GM21786 (cell line): Measurements from ENCODE around the gene PPP1R11.

Experiments
- ATAC-seq: cut with Tn5 transposase; IDR thresholded peaks from one replicate; pipeline ENCODE4 v1.9.1; 2021; ENCODE audit not compliant: unreplicated experiment

Gene PPP1R11

DNA sequence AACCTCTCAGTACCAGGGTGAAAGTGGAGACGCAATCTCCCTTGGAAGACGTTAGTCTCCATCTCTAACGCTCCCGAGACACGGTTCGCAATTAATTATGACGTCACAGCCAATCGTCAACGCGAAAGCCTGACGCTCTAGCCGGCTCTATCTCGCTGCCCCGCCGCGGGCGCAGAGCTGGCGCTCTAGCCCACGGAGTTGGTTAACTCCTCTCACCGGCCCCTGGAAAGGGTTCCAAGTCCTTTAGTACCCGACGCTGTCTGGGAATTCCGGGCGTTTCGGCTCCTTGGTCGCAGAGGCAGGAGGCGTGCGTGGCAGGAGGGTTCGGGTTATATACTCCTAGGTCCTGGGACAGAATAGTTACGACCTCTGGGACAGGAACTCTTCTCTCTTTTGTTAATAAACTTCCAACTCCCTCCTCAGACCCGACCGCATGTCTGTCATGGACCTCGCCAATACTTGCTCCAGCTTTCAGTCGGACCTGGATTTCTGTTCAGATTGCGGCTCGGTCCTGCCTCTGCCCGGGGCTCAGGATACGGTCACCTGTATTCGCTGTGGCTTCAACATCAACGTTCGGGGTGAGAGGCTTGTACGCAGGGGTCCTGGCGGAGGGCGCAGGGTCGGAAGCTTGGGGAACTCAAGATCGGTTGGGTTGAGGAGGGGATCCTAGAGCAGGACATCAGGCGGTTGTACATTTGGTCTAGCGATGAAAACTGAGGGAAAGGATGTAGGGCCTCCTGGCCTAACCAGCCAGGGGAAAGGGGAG, 5.7 kb upstream of the PPP1R11 start, which contains the start of gene POLR1H:
Gene POLR1H, plus strand, starts transcription at position 174 of the 766 bp plus-strand sequence. Its CDS starts 260 bp downstream, at position 434.
- peak; percentile 89 for ATAC-seq

DNA sequence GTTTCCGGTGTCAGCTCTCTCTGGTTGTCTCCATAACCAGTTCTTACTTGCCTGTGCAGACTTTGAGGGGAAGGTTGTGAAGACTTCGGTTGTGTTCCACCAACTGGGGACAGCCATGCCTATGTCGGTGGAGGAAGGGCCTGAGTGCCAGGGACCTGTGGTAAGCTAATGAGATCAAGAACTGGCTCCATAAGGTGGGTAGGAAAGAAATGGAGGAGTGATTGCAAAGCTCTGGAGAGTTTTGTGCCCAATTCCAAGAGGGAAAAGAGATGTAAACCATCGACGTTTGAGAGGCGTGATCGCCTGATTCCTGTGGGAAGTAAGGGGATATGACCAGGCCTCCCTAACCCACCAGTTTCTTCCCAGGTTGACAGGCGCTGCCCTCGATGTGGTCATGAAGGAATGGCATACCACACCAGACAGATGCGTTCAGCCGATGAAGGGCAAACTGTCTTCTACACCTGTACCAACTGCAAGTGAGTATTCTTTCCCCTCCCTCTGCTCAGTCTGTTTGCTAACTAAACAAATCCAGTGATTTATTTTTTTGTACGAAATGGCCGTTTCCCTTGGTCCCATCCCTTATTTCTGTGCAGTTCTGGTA, 5.0 kb upstream of the PPP1R11 start:
- no peak for ATAC-seq

DNA sequence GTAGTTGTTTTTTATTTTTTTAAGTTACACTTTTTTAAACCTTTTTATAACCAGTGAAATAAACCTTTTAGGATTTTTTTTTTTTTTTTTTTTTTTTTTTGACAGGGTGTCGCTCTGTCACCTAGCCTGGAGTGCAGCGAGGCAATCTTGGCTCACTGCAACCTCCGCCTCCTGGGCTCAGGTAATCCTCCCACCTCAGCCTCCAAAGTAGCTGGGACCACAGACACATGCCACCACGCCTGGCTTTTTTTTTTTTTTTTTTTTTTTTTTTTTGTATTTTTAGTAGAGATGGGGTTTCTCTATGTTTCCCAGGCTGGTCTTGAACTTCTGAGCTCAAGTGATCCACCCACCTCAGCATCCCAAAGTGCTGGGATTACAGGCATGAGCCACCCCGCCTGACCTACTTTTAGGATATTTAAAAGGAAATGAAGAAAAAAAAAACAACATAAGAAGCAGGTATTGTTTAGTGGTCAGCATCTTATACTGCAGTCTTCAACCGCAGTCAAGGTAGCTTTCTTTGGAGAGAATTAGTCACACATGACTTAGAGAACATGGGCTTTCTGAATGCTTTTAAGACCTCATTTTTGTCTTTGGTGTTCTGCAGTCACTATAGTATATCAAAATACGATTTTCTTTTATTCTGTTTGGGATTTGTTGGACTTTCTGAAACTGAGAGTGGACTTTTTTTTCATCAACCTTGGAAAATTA, 4.4 kb upstream of the PPP1R11 start:
- ATAC-seq: no peak

DNA sequence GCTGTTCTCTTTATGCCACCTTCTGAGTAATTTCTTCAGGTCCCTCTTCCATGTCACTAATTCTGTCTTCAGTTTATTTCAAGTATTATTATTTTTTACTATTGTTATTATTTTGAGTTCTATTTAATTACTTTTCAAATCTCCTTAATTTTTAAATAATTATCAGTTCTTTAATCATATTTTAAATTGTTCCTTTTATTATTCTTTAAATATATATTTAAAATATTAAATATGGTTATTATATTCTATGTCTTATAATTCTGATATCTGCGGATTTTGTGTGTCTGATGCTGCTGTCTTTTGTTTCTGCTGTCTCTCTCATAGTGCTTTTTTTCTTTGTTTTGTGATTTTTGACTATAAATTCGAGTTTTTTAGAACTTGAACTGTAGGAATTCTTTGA, 3.7 kb upstream of the PPP1R11 start:
- ATAC-seq: no peak

DNA sequence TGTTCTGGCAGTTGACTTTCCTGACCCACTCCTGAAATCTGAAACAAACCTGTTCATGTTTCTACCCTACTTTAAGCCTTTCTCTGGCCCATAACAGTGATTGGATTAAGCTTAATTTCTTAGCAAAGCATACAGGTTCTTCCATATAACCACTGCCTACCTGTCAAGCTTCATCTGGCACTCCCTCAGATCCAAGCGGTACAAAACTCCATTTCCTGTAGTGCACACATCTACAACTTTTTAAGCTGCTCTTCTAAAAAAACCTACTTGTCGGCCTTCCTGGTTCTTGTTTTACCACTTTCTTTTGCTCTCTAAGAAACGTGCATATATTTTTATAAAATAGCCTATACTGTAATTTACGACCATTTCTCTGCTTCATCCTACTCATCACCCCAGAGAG, 916 bp upstream of the PPP1R11 start:
- ATAC-seq: no peak

DNA sequence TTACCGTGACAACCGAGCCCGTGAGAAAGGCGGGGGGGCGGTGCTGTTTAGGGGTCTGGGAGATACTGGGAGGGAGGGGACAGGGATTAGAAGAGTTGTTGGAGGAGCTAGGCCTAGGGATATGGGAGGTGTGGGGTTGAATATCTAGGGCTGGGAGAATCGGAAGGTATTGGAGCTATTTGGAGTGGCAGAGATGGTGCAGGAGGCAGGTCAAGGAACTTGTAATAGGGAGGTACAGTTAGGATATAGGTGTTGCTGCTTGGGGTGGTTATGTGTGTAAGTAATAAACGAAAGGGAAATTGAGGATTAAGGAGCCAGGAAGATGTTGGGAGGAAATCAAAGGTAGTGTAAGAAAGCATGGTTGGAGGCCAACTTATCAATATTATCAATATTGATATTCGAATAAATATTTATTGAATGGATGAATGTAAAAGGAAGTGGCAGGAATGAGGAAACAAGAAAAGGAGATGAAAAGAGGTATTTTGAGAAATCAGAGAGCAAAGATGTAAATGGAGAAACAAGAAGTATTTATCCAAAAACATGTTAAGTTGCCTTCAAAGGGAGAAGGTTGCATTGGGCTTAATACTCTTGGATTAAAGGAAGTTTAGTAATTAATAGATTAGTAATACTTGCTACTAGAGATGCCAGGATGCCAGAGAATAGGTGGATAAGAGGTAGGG, 602 bp downstream of the PPP1R11 start:
- ATAC-seq: no peak

DNA sequence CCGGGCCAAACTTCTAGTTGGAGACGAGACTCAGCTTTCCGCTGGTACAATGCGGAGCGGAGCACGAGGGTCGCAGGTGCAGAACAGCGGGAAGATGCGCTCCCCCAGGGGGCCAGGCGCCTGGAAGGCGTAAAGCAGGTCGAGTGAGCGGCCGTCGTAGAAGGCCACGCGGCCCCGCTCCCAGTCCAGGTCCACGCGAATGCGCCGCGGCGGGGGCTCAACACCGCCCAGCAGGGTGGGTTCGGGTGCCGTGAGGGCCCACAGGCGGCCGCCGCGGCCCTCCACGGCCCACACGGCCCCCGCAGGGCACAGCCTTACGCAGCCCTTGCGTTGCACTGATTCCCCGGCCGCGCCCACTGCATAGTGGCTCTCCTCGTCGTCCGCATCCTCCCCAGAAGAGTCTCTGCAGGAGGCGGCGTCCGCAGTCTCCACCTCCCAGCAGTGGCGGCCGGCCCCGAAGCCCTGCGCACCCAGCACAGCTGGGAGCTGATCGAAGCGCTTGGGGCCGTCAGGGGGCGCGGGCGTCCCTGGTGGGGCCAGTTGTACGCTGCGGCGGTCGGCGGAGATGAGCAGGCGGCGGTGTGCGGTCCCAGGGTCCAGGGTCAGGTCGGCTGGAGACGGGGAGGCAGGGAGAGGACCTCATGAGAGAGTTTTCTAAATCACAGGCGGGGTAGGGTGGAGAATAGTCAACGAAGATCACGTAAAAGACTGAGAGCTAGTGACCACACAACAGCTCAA, 4.3 kb downstream of the PPP1R11 start:
- no peak for ATAC-seq

DNA sequence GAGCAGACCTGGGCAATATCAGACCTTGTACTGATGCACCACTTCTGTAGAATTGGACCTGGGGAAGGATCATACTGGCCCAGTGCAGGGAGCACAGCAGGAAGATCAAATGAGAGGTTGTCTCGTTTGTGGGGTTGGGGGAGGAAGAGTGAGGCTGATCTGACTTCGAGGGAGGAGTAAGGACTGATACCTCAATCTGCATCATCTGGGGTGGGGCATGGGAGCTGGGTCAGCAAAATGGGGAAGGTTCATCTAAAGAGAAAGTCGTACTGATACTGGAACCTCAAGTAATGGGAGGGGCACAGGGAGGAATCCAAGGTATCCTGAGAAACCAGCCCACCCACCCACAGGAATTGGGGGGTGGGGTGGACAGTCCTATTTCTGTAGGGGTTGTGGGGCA, 4.9 kb downstream of the PPP1R11 start:
- no peak for ATAC-seq

DNA sequence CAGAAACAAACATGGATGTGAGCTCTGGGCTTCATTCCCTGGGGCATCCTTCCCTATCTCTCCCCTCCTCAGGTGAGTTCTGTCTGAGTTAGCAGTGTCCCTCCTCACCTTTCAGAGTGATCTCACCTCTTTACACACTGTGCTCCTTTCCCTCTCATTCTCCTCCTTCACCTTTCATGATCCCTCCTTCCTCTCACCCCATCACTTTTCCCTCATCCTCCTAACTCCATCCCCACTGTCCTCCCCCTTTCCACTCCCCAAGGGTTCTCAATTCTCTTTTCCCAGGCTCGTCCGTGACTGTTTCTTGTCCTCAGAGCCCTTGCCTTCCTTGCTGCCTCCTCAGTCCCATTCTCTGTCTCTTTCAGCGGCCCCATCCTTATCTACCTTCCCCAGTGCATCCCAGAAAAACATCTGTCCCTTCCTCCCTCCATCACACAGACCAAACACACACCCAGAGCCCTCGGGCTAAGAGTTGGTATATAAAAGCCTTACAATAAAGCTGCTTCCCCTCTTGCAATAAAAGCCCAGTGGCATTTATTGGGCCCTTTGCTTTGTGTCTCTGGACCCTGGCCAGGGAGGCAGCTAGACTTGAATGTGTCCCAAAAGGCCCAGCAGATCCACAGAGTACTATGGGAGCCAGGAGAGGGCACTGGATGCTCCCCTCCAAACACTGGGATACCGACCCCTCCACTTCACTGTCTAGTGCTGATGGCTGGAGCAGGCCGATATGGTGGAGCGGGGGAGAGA, 6.7 kb downstream of the PPP1R11 start:
- ATAC-seq: no peak

DNA sequence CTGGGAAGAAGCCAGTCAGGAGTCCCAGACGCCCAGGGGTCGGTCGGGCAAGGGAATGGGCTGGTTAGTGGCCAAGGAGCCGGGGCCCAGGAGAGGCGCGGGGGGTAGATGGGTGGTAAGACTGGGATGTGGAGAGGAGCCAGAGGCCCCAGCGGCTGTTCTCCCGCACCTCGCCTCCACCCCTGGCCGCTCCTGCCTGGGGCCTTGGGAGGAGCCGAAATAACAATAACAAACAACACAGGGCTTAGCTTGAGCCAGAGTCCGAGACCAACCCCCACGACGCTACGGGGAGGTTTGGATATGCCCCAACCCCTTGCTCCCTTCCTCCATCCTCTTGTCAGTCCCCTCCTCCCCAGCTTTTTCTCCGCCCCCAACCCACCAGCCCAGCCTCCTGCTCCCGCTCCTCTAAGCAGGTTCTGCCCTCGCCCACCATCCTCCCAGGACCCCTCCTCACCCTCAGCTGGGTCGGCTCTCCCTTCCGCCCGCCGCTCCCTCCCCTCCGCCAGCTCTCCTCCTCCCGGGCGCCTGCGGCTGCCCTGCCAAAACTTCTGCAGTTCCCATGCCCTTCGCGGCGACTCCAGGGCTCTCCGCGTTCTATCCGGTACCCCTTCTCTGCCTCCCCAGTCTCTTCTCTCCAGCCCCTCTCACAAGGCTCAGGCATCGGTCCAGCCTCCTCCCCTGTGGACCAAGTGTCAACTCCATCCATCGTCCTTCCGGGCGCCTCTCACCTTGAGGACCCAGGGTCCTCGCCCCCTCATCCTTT, 7.5 kb downstream of the PPP1R11 start:
- no peak for ATAC-seq

DNA sequence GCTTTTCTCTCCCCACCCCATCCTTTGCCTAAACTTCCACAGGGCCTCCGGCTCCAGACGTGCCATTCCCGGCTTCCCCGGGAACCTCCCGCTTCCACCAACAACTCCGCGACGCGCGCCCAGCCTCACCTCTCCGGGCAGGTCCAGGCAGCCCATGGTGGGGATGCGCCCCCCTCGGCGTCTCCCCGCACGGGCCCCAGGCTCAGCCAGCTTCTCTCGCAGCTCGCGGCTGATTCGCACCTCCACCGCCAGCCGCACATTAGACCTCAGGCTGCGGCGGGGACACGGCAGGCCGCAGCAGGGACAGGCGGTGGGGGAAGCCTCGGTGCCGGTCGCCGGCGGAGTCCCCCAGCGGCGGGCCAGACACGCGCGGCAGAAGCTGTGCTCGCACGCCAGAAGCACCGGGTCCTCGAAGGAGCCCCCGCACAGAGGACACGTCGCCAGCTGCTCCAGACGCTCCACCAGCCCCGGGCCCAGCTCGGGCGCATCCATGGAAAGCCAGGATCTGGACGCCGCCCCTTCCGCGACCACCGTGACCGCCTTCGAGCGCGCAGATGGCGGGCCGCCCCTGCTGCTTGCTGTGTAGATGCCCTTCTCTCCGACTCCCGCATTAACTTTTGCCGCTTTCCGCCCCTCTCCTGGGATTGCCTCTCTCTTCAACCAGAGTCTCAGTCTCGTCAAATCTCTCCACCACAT, 8.2 kb downstream of the PPP1R11 start, which contains the start of gene RNF39:
Gene RNF39, minus strand, starts transcription at position 676 of the 696 bp plus-strand sequence. Its CDS starts 184 bp downstream, at position 492.
- no peak for ATAC-seq

DNA sequence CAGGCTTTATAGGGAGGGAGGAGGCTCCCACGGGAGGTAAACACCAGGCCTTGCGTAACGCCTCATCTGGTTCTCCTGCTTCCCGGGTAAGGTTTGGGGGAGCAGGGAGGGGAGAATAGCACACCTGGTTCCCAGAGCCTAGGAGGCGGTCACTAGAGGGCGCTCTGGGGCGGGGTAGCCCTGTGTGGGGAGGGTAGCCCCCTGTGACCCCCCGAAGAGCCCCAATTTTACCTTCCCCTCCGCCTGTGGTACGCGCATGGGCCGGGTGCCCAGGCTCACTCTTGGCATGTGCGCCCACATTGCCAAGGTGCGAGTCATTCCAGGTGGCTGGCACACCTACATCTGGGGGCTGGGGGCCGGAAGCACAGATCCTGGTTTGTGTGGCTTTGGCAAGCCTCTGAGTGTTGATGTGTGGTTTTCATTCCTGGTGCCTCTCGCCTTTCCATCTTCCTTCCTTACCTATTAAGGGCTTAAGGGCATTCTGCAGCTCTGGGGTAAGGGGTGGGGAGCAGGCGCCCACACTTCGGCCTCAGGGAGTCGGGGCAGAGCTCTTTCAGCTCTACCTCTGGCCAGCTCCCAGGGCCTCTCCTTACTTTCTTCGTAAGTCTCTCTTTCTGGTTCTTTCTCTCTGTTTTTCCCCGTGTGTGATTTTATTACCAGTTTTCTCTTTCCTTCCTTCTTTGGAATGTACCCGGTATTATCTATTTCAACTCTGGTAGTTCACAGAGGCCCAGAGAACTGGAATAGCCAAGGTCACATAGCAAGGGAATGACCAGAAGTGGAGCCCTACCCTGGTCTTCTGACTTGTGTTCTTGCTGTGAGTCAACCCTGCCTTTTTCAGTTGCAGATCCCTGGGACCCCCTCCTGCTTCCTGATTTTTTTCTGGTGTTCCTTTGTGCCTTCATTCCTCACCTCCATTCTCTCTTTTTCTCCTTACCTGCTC, 9.1 kb downstream of the PPP1R11 start:
- ATAC-seq: no peak

DNA sequence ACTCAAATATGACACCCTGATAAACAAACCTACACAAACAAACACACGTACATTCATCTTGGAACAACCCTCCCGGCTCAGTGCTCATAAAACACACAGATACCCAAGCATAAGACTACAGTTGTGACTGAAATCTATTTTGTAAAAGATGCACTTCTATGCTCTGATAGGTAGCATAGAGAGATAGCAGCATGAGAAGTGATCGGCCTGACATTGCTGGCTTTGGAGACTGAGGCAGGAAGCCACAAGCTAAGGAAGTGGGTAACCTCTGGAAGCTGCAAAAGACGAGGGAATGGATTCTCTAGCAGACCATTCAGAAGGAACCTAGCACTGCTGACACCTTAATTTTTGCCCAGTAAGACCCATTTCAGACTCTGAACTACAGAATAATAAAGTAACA, 10.2 kb downstream of the PPP1R11 start:
- no peak for ATAC-seq

DNA sequence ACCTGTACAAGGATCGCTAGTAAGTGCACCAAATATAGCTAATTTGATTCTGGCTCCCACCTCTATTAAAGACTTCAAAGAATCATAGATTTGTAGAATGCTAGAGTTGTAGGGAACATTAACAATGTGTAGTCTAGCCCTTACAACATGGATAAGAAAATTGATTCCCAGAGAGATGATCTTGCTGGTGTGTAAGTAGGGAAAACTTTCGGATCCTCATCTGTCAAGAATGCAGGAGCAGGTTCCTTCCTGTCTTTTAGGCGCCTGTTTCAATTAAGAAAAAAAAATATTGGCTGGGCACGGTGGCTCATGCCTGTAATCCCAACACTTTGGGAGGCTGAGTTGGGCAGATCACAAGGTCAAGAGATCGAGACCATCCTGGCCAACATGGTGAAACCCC, 20.9 kb downstream of the PPP1R11 start:
- ATAC-seq: no peak

DNA sequence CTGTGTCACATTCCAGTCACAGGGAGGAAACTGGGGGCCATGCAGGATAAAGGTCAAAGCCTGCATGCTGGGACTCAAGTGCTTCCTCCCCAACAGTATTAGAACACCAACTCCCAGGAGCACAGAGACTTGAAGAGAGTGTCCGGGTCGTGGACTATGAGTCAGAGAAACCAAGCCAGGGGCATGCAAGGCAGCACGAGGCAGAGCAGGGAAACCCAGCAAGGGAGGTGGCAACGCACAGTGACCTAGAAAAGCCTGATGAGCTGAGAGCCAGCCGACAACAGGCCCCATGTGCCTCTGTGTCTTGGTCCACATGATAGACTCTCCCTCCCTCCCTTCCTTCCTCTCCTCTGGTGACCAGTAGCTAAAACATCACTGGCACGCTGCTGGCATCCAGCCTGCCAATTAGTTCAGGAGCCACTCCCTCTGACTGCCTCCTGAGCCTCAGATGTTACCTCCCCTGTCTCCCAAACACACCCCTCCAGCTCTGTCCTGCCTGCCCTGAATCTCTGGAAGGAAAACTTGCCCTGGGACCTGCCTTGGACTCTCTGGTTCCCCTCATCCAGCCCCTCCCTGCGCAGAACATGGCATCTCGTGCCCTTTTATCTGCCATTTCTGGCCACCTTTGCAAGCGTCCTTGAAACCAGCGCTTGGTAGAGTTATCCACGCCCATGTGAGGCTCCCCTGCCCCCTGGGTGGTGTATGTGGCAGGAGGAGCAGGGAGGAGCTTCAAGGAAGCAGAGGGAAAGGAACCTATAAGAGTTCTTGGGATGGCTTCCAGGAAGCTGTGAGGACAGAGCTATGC, 24.8 kb downstream of the PPP1R11 start:
- ATAC-seq: no peak

DNA sequence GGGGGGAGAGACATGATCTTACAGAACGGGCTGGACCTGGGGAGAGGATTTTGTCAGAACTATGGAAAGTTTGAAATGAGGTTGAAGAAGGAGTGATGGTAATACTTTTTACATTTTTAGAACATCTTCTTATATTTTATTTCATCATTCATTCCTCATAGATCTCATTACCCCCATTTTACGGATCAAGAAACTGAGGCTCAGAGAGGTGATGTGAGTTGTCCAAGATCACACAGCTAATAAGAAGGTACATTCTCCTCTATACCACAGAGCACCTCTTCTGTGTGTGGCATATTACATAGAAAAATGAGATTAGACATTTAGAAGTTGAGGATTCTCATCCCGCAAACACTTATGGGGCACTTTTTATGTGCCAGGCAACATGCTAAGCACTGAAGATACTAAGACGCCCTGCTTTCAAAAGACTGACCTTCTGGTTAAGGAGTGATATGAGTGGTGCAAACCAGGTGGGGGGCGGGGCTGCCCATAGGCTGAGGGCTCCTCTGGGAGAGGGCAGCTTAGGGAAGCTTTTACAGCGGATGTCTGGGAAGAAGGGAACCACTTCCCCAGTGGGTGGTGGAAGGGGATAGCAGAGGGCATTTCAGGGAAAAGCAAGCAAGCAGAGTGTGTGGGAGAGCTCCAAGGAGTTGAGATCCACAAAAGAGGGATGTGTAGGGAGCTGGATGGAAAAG, 26.0 kb downstream of the PPP1R11 start:
- ATAC-seq: no peak
